GOT3 (cell line): ENCODE data around the gene KLHL30.

Source experiments
- DNase-seq: peaks from one replicate; lab custom pipeline; 2025; ENCODE audit warnings: mixed read lengths; lab: John Stamatoyannopoulos, UW

KLHL30 gene

DNA sequence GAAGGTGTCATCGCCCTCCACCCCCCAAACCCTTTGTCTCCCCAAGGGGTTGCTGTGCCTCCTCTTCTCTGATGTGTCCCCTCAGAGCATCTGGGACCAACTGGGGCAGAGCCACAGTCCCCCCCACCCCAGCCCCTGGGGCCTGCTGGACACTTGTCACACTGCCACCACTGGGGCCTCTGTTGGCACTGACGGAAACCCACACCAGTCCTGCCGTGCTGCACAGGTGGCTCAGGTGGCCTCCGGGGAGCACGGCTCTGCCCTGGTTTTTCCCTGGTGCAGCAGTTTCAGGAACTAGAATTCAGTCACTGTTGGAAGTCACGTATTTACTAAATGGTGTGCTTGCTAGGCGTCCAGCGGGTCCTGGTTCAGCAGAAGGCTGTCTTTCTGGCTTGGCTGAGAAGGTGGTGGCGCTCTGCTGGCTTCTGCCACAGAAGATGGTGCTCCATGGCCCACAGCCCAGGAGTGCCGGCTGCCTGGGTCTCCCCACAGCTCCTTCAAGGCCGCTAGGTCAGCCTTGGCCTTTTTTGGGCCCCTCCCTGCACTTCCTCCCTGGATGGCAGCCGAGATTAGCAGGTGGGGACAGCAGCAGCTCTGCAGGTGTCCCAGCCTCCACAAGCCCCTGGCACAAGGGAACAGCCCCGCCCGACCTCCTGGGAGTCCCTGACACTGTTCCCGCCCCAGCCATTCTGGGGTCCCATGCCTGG lies 18.6 kb upstream of the KLHL30 start:
- no peak for DNase-seq

- no peak for DNase-seq
Observed at GRCh38 chr2:238120463-238121298, 17.8 kb upstream of the KLHL30 start.

DNA sequence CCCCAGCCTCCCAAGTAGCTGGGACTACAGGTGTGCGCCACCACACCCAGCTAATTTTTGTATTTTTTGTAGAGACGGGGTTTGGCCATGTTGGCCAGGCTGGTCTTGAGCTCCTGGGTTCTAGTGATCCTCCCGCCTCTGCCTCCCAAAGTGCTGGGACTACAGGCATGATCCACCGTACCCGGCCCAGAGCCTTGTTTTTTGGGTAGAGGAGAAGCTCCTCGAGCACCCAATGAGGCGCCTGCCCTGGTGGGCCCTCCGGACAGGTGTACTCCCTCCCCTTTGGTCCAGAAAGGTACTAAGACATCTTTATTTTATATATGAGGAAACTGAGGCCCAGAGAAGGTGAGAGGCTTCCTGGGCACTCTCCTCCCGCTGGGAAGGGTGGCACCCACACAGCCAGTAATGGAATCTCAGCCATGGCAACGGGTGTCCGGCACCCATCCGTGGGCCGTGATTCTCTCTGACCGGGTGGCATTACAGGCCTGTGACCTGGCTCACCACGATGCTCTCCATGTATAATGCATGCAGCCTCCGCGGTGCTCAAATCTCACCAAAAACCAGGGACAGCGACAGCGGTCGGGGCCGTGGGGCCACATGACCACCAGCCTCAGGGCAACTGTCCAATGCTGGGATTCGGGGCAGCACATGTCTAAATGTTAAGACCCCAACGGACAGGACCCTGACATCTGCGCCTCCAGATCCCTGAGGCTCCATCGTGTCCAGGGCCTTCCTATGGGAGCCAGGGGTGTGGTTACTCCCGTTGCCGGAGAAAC lies 16.8 kb upstream of the KLHL30 start:
- no peak for DNase-seq

DNA sequence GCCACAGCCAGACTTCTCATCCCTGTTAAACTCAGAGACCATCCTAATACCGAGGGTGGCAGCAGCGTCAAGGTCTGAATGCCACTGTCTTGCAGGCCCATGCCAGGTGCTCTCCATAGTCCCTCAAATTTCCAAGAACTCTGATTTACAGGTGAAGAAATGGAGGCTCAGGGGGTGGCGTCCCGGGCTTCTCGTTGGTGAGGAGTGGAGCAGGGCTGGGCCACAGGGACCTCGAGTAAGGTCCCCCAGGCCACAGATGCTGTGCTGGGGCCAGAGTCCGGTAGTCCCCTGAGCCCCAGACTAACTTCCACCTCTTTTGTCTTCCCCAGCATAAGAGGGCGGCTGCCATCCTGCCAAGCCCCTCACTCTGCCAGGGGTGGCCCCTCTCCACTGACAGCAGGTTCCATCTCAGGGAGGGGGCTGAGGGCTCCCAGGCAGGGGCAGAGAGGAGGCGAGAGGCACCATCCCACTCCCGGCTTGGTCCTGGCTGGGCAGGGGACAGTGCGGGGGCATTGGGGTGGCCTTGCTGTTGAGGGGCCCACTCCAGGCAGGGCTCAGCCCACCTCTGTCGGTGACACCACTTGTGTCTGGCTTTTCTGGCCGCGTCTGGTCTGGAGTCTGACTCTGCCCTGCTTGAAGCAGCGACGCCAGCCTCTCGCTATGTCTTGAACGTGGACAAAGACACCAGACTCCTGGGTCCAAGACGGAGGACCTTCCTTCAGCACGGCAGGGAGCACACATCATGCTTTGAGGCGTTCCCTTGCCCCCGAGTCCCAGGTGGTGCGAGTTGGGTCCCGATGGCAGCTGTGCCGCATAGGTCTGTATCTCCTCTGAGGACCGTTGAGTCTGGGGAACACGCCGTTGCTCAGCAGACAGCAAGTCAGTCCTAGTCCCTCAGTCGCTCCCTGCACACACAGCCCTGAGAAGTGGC lies 15.9 kb upstream of the KLHL30 start:
- DNase-seq = no peak

- DNase-seq = no peak
Observed at GRCh38 chr2:238123218-238123971, 15.1 kb upstream of the KLHL30 start.

DNA sequence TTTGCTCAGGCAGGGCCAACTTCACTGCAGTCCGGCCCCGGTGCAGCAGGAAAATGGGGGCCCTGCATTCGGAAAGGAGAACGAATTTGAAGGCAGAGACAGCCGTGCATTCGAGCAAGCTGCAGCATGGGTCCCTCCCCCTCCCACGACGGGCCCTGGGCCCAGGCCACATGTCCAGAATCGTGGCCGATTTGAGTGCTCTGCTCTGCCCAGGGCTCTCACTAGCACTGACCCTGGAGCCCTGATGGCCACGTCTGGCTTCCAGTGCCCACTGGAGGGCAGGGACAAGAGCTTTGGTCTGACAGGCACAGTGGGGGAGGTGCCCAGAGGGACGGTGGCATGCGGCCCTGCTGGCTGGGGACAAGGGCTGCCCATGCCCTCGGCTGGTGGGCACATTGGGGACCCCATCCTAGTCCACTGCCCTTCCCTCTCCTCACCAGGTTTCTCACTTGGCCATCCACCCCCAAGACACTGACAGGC lies 14.4 kb upstream of the KLHL30 start:
- DNase-seq = no peak

DNA sequence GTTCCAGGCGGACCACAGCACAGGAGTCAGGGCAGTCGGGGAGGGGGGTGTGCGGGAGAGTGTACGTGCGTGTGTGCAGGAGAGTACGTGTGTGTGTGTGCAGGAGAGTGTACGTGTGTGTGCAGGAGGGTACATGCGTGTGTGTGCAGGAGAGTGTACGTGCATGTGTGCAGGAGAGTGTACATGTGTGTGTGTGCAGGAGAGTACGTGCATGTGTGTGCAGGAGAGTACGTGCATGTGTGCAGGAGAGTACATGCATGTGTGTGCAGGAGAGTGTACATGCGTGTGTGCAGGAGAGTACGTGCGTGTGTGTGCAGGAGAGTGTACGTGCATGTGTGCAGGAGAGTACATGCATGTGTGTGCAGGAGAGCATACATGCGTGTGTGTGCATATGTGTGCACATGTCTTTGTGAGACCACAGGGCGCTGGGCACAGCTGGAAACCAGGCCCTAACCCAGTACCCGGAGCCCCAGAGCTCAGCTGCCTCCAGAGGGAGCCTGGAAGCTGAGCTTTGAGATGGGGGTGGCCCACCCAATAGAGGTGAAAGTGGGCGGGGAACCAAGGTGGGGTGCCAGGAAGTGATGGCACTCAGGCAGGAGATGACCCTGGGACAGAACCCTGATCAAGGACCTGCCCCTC lies 13.9 kb upstream of the KLHL30 start:
- no peak for DNase-seq

- DNase-seq = no peak
Observed at GRCh38 chr2:238125127-238125885, 13.2 kb upstream of the KLHL30 start.

DNA sequence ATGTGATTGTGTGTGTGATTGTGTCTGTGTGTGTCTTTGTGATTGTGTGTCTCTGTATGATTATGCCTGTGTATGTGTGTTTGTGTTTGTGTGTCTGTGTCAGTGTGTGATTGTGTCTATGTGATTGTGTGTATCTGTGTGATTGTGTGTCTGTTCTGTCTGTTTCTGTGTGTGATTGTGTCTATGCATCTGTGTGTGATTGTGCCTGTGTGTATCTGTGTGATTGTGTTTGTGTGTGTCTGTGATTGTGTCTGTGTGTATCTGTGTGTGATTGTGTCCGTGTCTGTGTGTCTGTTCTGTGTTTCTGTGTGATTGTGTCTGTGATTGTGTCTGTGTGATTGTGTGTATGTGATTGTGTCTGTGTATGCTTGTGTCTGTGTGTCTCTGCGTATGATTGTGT lies 12.1 kb upstream of the KLHL30 start:
- DNase-seq = no peak

- DNase-seq = no peak
Observed at GRCh38 chr2:238126775-238127164, 11.7 kb upstream of the KLHL30 start.

GRCh38 chr2:238127165-238128060 lies 11.1 kb upstream of the KLHL30 start:
- no peak for DNase-seq

DNA sequence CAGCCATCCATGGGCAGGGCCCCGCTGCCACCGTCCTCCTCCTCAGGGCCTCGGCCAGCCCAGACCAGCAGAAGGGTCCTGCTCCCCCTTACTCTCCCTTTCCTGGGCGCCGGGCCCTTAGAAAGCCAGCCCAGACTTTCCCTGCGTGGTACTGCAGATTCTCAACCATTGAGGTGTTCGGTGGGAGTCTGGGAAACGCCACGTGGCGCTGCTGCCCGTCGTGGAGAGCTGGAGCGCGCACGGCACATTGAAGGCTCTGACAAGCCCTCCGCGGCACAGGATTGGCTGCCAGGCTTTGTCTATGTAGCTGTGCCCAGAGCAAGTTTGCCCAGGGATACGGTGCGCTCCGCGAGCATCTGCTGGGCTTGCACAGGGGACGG lies 10.4 kb upstream of the KLHL30 start:
- no peak for DNase-seq

DNA sequence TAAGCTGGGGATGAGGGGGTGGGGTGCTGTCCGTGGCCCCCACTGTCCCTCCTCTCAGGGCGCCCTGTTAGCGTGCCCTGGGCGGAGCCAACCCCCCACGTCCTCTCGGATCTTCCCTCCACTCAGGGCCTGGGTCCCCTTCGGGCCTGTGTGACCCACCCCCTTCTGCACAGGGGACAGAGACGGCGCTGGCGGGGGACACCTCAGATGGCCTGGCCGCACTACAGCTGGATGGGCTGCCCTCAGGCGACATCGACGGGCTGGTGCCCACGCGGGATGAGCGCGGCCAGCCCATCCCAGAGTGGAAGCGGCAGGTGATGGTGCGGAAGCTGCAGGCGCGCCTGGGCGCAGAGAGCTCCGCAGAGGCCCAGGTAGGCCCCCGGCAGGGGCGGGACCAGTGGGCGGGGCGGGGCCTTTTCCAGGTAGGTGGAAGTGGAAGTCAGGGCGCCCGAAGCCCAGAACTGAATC lies 9.9 kb upstream of the KLHL30 start:
- DNase-seq = no peak

- no peak for DNase-seq
Observed at GRCh38 chr2:238129166-238130010, 9.1 kb upstream of the KLHL30 start.

DNA sequence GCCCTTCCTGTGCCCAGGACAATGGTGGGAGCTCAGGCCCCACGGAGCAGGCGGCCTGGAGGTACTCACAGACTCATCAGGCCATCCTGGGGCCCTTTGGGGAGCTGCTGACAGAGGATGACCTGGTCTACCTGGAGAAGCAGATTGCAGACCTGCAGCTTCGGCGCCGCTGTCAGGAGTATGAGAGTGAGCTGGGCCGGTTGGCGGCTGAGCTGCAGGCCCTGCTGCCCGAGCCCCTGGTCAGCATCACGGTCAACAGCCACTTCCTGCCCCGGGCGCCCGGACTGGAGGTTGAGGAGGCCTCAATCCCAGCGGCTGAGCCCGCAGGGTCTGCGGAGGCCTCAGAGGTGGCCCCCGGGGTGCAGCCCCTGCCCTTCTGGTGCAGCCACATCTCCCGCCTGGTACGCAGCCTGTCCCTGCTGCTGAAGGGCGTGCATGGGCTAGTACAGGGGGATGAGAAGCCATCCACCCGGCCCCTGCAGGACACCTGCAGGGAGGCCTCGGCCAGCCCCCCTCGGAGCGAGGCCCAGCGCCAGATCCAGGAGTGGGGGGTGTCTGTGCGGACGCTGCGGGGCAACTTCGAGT lies 8.3 kb upstream of the KLHL30 start:
- DNase-seq = no peak

DNA sequence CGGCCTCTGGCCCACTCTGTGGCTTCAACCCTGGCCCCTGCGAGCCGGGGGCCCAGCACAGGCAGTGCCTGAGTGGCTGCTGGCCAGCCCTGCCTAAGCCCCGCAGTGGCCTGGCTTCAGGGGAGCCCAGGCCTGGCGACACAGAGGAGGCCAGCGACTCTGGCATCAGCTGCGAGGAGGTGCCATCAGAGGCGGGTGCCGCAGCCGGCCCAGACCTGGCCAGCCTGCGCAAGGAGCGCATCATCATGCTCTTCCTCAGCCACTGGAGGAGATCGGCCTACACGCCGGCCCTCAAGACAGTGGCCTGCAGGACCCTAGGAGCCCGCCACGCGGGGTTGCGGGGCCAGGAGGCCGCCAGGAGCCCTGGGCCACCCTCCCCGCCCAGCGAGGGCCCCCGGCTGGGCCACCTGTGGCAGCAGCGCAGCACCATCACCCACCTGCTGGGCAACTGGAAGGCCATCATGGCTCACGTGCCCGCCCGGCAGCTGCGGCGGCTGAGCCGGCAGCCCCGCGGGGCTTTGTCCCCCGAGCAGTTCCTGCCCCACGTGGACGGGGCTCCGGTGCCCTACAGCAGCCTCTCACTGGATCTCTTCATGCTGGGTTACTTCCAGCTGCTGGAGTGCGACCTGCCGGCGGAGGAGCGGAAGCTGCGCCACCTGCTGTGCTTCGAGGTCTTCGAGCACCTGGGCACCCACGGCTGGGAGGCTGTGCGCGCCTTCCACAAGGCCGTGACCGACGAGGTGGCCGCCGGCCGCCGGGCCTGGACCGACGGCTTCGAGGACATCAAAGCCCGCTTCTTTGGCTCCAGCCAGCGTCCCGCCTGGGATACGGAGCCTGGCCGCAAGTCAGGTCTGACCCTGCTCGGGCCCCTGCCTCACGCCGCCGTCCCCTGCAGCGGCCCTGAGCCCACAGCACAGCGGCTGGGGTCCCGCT lies 7.5 kb upstream of the KLHL30 start:
- no peak for DNase-seq
